HL-60 (cell line): ENCODE results near the gene F2RL3.

Experiments used
- CTCF ChIP-seq: IDR thresholded peaks from one replicate; pipeline ENCODE4 v1.5.1; 2011; ENCODE audit warnings: low read length, control low read depth, inconsistent platforms; ENCODE audit not compliant: insufficient read depth
- POLR2AphosphoS5 ChIP-seq: IDR thresholded peaks from 2 replicates; pipeline ENCODE4 v1.6.1; 2012; ENCODE audit warnings: low read depth

DNA sequence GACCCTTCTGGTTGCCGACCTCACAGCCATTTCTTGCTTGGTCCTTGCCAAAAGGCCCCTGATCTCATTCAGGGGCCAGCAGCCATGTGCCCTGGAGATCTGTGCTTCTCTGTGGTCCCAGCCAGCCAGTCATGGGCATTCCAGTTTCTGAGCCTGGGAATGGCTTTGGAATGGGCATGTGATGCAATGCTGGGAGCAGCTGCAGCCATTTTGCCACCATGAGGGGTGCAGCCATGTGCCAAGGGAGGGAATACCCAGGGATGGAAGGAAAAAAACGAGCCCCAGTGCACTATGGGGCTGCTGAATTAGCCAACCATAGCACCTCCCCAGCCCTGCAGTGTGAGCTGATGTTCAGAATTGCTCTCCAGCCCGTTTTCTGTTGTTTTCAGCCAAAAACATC lies 26.3 kb downstream of the F2RL3 start:
- no peak for TF ChIP-seq CTCF
- no peak for TF ChIP-seq POLR2AphosphoS5
